PFSK-1 (cell line): ENCODE data around the gene LRIG3.

Experiments
- POLR2AphosphoS5 ChIP-seq: IDR thresholded peaks from 2 replicates; pipeline ENCODE4 v1.6.1; 2012; ENCODE audit warnings: low read depth, mild to moderate bottlenecking, control low read depth, low read length, moderate library complexity
- REST ChIP-seq, 2 experiments: IDR thresholded peaks; 2 replicates each; pipeline versions ENCODE4 v1.6.1 to v1.8.0; 2011 to 2012; ENCODE audit warnings: low read depth in 2 of 2, low read length in 2 of 2, control low read depth in 1 of 2, inconsistent platforms in 1 of 2, mild to moderate bottlenecking in 1 of 2, moderate library complexity in 1 of 2; ENCODE audit not compliant: insufficient read depth in 1 of 2
- SIN3A ChIP-seq: IDR thresholded peaks from 2 replicates; pipeline ENCODE4 v1.6.1; 2012; ENCODE audit warnings: mild to moderate bottlenecking, low read length, moderate library complexity, borderline replicate concordance; ENCODE audit not compliant: insufficient read depth
- TAF1 ChIP-seq: IDR thresholded peaks from 2 replicates; pipeline ENCODE4 v1.6.1; 2012; ENCODE audit warnings: low read length, control low read depth, borderline replicate concordance; ENCODE audit not compliant: insufficient read depth

- TF ChIP-seq POLR2AphosphoS5 (no peak), TAF1 (no peak), SIN3A (no peak), REST (IDR thresholded peaks at IDR 0.05; ENCODE audit: insufficient read depth in 1 of 2, low read depth in 2 of 2, low read length in 2 of 2) (no peak)
Observed at GRCh38 chr12:58887068-58887467, 33.2 kb downstream of the LRIG3 start.
